Right lobe of liver (tissue), 4 donors: Measurements from ENCODE around the gene PRDM4.
"Not testable (repeated sequence)": the region's sequence is repeated elsewhere in the genome, so short reads cannot be mapped to it uniquely, and the experiment has no call there.

Experiments used
- CTCF ChIP-seq, 4 donors: fragments of 200-600 bp in 3 of 4; fragments of 450-650 bp in 1 of 4; IDR thresholded peaks; one replicate each; pipeline versions ENCODE4 v1.5.1 to v1.8.0; 2016 to 2022; ENCODE audit warnings: antibody characterized with exemption in 4 of 4, mild to moderate bottlenecking in 2 of 4
- POLR2A ChIP-seq: fragments of 450-650 bp; IDR thresholded peaks from one replicate; pipeline ENCODE4 v1.6.1; 2017; ENCODE audit warnings: antibody characterized with exemption, mild to moderate bottlenecking
- donor health status: DM: no; HTN: no; CAD: no.
- donor health status: DM: no; HTN: no; CAD: no.
- donor health status: DM: no; HTN: yes; CAD: no.

DNA sequence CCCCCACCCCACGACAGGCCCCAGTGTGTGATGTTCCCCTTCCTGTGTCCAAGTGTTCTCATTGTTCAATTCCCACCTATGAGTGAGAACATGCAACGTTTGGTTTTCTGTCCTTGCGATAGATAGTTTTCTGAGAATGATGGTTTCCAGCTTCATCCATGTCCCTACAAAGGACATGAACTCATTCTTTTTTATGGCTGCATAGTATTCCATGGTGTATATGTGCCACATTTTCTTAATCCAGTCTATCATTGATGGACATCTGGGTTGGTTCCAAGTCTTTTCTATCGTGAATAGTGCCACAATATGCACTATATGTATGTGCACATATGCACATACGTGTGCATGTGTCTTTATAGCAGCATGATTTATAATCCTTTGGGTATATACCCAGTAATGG, 55.4 kb downstream of the PRDM4 start:
- TF ChIP-seq CTCF (IDR thresholded peaks at IDR 0.05); POLR2A: not testable (repeated sequence)
